WERI-Rb-1 (cell line): ENCODE results near the gene DCLK1.
"Not testable (repeated sequence)": the region's sequence is repeated elsewhere in the genome, so short reads cannot be mapped to it uniquely, and the experiment has no call there.

ENCODE experiments used
- DNase-seq: peaks from one replicate; pipeline ENCODE4 v3.0.0-alpha.2; 2020
- H3K27ac ChIP-seq: fragments of 250-450 bp; sonication (Bioruptor Pico); 2 replicates; pipeline ENCODE4 v1.5.1; 2020; ENCODE audit warnings: mild to moderate bottlenecking, moderate library complexity
- H3K27me3 ChIP-seq: fragments of 250-450 bp; sonication (Bioruptor Pico); 2 replicates; pipeline ENCODE4 v1.5.1; 2021; ENCODE audit warnings: mild to moderate bottlenecking, low read depth, moderate library complexity; ENCODE audit not compliant: insufficient read depth, severe bottlenecking
- H3K36me3 ChIP-seq: fragments of 250-450 bp; sonication (Bioruptor Pico); 2 replicates; pipeline ENCODE4 v1.5.1; 2020; ENCODE audit warnings: mild to moderate bottlenecking, moderate library complexity
- H3K4me3 ChIP-seq: 2 replicates; pipeline ENCODE4 v1.5.1; 2011; ENCODE audit warnings: low read depth, mild to moderate bottlenecking, control low read depth, low read length
- H3K9me3 ChIP-seq: fragments of 250-450 bp; sonication (Bioruptor Pico); 2 replicates; pipeline ENCODE4 v1.5.1; 2021; ENCODE audit warnings: mild to moderate bottlenecking, moderate library complexity; ENCODE audit not compliant: severe bottlenecking
- TF ChIP-seq, protein P1 (sequence below): IDR thresholded peaks from 2 replicates; pipeline ENCODE4 v1.5.1; 2011; ENCODE audit warnings: low read depth, mild to moderate bottlenecking, control low read depth, inconsistent platforms, low read length

Gene DCLK1

DNA sequence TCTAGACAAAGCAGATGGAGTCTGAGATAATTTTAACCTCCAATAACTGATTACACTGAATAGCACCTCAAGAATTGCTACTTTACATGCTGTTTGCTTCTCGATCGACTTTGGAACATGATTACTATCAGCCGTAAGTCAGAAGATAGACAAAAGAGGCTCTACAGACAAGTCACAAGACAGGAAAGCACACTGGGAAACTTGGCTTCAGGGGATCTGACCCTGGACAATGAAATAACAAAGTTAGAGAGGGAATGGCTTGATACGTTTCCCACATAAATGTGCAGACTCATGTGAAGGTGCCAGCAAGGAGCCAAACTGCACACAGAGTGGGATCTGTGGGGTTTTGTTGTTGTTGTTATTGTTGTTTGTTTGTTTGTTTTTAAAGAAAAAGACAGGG is 28.5 kb downstream of the DCLK1 start:
- no peak overlapping the region for H3K4me3 ChIP-seq
- H3K9me3 ChIP-seq = no peaks in the 10 kb centered on the region
- no peak for DNase-seq
- no peaks in the 10 kb centered on the region for H3K27me3 ChIP-seq
- TF ChIP-seq, protein P1, sequence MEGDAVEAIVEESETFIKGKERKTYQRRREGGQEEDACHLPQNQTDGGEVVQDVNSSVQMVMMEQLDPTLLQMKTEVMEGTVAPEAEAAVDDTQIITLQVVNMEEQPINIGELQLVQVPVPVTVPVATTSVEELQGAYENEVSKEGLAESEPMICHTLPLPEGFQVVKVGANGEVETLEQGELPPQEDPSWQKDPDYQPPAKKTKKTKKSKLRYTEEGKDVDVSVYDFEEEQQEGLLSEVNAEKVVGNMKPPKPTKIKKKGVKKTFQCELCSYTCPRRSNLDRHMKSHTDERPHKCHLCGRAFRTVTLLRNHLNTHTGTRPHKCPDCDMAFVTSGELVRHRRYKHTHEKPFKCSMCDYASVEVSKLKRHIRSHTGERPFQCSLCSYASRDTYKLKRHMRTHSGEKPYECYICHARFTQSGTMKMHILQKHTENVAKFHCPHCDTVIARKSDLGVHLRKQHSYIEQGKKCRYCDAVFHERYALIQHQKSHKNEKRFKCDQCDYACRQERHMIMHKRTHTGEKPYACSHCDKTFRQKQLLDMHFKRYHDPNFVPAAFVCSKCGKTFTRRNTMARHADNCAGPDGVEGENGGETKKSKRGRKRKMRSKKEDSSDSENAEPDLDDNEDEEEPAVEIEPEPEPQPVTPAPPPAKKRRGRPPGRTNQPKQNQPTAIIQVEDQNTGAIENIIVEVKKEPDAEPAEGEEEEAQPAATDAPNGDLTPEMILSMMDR = no peak
- no peak overlapping the region for H3K27ac ChIP-seq
- no peaks in the 10 kb centered on the region for H3K36me3 ChIP-seq

DNA sequence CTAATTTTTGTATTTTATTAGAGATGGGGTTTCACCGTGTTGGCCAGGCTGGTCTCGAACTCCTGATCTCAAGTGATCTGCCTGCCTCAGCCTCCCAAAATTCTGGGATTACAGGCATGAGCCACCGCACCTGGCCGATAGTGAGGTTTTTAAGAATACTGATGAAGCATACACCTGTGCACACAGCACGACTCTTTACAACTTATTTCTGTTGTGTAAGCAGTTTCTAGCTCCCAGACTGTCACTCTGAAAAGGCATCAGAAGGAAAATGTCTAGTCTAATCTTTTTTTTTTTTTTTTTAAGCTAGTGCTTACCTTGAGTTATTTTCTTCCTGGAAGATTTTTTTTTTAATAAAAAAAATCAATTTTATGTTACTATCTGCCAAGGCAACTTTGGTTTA is 29.3 kb downstream of the DCLK1 start:
- not testable (repeated sequence) for H3K27ac ChIP-seq, H3K4me3 ChIP-seq, H3K27me3 ChIP-seq, DNase-seq, H3K36me3 ChIP-seq, H3K9me3 ChIP-seq

DNA sequence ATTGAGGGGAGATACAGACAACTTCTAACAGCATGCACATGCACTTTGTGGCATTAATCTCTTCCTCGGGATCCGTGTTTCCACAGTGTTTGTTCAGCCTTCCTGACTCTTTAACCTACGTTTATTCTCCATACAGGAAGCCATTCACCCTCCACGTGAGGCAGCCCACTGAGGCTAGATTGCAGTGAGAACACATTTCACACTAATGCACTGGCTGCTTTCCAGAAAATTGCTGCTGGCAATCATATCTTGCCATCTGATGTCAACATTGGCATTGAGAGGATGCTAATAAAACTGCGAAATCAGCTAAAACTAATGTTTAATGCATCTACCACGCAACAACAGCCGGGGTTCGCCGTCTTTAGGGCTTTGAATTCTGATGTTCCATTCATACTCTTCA is 30.0 kb downstream of the DCLK1 start:
- Histone ChIP-seq H3K4me3 (no peak overlapping the region), H3K27ac (no peak overlapping the region), H3K36me3 (no peaks in the 10 kb centered on the region), H3K9me3 (no peaks in the 10 kb centered on the region), H3K27me3 (no peaks in the 10 kb centered on the region)
- DNase-seq = no peak
- TF ChIP-seq, protein P1 = no peak

DNA sequence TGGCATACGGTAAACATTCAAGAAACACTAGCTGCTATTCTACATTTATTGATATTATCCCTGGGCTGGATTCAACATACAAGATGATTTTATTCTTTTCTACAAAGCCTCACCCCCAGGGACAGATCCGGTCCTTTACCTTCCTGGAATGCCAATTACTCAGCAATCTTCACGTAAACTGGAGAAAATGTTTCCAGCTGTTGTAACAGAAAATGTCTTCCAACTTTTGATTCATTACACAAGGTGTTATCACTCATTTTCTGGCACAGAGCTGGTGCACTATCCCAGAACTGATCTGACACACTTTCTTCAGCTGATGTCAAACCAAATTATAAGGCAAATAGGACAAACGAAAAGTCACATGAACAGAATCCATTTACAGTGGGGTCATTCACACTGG is 33.1 kb downstream of the DCLK1 start:
- Histone ChIP-seq H3K9me3 (no peaks in the 10 kb centered on the region), H3K36me3 (no peaks in the 10 kb centered on the region), H3K4me3 (no peak overlapping the region), H3K27ac (no peak overlapping the region), H3K27me3 (no peaks in the 10 kb centered on the region)
- TF ChIP-seq, protein P1 = no peak
- no peak for DNase-seq

DNA sequence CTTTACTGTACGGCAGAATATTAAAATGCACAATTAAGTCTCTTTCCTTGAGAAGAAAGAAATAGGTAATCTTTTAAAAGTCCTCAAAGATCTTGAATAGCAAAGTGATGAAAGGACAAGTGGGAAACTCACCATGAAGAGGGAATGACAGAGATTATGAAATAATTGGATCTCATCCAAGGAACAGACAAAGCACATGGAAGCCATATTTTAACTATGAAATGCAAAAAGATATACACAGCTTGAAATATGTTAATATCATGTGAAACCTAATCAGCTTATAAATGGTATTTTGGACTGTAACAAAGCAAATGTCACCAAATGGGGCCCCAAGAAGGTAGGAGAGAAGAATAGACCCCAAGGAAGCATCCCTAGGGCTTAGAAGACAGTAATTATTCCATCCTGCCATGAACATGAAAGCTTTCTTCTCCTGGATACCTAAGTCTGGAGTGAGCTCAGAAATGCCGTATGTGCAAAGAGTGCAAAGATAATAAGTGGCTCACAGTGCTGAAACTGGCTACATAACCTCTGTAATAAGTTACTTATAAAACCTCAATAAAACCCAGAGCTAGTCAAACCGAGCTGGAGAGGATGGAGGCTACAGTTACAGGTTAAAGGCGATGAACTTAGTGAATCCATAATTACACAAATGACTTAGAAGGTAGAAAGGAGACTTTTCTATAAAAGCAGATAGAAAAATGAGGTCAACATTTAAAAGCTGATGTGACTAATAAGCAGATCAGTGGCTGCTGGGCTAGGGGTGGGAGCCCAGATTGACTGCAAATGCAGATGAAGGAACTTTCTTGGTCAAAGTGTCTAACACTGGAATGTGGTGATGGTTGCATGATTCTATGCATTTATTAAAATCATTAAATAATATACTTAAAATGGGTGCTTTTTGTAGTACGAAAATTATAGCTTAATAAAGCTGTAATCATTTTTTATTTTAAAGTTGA is 34.4 kb downstream of the DCLK1 start:
- no peak for DNase-seq
- Histone ChIP-seq H3K36me3 (no peaks in the 10 kb centered on the region), H3K27ac (no peak overlapping the region), H3K4me3 (no peak overlapping the region), H3K9me3 (no peaks in the 10 kb centered on the region), H3K27me3 (no peaks in the 10 kb centered on the region)
- TF ChIP-seq, protein P1 = no peak

DNA sequence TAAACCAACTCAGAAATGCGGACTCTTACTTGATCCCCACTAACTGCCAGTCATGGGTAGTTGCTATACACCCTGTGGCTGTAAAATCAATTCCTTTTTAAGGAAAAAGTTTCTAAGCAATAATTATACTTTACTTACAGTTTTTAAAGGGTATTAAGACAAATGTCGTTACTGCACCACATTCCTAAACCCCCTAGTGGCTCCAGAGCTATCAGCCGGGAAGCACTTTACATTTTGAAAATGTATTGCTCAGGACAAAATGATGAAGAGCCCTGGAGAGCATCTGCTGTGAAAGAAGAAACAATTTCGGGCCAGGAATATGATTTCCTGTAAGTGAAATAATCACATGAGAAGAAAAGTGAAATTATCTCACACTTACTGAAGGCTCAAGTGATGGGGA is 36.7 kb downstream of the DCLK1 start:
- Histone ChIP-seq H3K4me3 (no peak overlapping the region), H3K36me3 (no peaks in the 10 kb centered on the region), H3K27me3 (no peaks in the 10 kb centered on the region), H3K9me3 (no peaks in the 10 kb centered on the region), H3K27ac (no peak overlapping the region)
- TF ChIP-seq, protein P1 = no peak
- no peak for DNase-seq
